ENCODE results near the gene RNF26. TPM values are rescaled to one million over a fixed set of nuclear protein-coding genes. Genes with fewer than 3 reads are reported as not detected.

RNF26 gene
- total and polyA plus RNA-seq, 2 of the 4 experiments (the other 2 are of a cell fraction): 3.4 to 36.7 TPM

DNA sequence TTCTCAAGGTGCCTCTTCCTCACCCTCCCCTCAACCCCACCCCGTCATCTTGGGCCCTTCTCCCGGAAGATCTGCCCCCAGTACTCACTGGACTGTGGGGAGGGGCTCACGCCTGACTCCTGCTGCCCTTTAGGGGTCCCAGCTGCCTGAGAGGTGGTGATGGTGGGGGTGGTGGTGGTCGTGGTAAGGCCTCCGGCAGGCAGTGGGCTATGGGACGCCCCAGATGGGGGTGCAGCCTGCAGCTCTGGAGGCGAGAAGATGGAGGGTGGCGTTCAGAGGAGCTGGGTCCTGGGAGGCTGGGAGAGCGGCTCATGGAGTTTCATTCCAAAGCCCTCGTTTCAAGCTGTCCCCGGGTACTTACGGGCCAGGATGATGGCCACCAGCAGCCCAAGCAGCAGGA is 11.4 kb downstream of the RNF26 start:
- ChIA-PET POLR2A (ENCODE audit: unreplicated experiment) (no interaction called here), CTCF (no interaction called here)
- Histone ChIP-seq H3K9me3 (ENCODE audit: control insufficient read depth, insufficient read depth, low read length) (no peaks in the 10 kb centered on the region), H3K4me1 (ENCODE audit: control insufficient read depth, insufficient read depth, low read length) (peaks cover 3% of the 10 kb centered on the region; the same call in 1 of the 2 replicates), H3K9ac (ENCODE audit: low read depth, low read length) (no peak overlapping the region), H3K79me1 (ENCODE audit: low read depth in 1 of 2, low read length in 2 of 2) (peaks cover 0 to 4% of the 10 kb centered on the region in 2 experiments; a peak in 1 of 4 replicates), H3K27me3 (ENCODE audit: control insufficient read depth, insufficient read depth, low read length) (peaks cover 33% of the 10 kb centered on the region), H3K14ac (replicated peaks; ENCODE audit: low read depth, low read length) (no peak overlapping the region), H2AK5ac (ENCODE audit: low read depth, low read length) (no peak overlapping the region; the same call in 1 of the 2 replicates), H3K36me3 (ENCODE audit: control insufficient read depth, insufficient read depth, low read length) (no peaks in the 10 kb centered on the region), H2BK120ac (ENCODE audit: low read depth, low read length) (no peak overlapping the region), H3K4ac (ENCODE audit: low read depth, low read length) (no peak overlapping the region), H3K9me1 (ENCODE audit: insufficient read depth, low read length) (no peaks in the 10 kb centered on the region), H3K56ac (ENCODE audit: extremely low read depth, insufficient read depth, low read length) (no peak overlapping the region), H2AFZ (replicated peaks; ENCODE audit: low read length, poor library complexity) (no peak overlapping the region), H4K5ac (ENCODE audit: low read depth, low read length) (no peak overlapping the region), H3K18ac (ENCODE audit: low read depth, low read length) (no peak overlapping the region), H2BK5ac (ENCODE audit: low read depth, low read length, poor library complexity, severe bottlenecking) (no peak overlapping the region), H2BK20ac (ENCODE audit: low read depth, low read length) (no peak overlapping the region), H4K8ac (ENCODE audit: low read depth in 2 of 2, low read length in 2 of 2) (no peak overlapping the region), H3K27ac (ENCODE audit: insufficient read depth, low read length) (no peak overlapping the region), H2BK15ac (ENCODE audit: low read depth, low read length) (no peak overlapping the region), H3K4me3 (ENCODE audit: insufficient read depth, low read depth, low read length) (no peak overlapping the region), H3K23ac (ENCODE audit: low read depth, low read length) (no peak overlapping the region), H3K4me2 (ENCODE audit: low read depth, low read length) (no peak overlapping the region), H2AK9ac (replicated peaks; ENCODE audit: low read depth, low read length, poor library complexity) (no peak overlapping the region), H4K20me1 (ENCODE audit: insufficient read depth, low read length) (no peaks in the 10 kb centered on the region), H4K91ac (ENCODE audit: insufficient read depth, low read depth, low read length) (no peak overlapping the region)
- DNase-seq (no peak), ATAC-seq (ENCODE audit: low read depth) (no peak)
- dilution Hi-C loops (cut with HindIII; ENCODE audit: low sequenced_read_pairs, unreplicated experiment): no loop called here
- BruUV-seq (replicated peaks): no TSS peak
- intact Hi-C loops (cut with micrococcal nuclease): no loop called here
- 69% methylated on average over 5 of the region's 12 CpGs; no CpG with 5 or more reads in 1 of the 2 experiments for WGBS, 2 experiments (ENCODE audit: extremely low coverage in 2 of 2, insufficient read length in 1 of 2)
- in situ Hi-C loops (cut with MboI; ENCODE audit: low sequenced_read_pairs): no loop called here
- TF ChIP-seq CHD1 (IDR thresholded peaks at IDR 0.05; ENCODE audit: low read depth, low read length): no peak
- no peak for TF ChIP-seq RCOR1 (IDR thresholded peaks at IDR 0.05; ENCODE audit: insufficient replicate concordance, low read length)
- no peak for TF ChIP-seq SMC3 (IDR thresholded peaks at IDR 0.05; ENCODE audit: low read depth, low read length)
- no peak for TF ChIP-seq MXI1 (IDR thresholded peaks at IDR 0.05; ENCODE audit: borderline replicate concordance, low read depth, low read length)
- no peak for TF ChIP-seq MAZ (IDR thresholded peaks at IDR 0.05; ENCODE audit: borderline replicate concordance, low read depth, low read length)
- no peak for TF ChIP-seq MAFK (IDR thresholded peaks at IDR 0.05; ENCODE audit: low read depth, low read length)
- TF ChIP-seq, protein P1, sequence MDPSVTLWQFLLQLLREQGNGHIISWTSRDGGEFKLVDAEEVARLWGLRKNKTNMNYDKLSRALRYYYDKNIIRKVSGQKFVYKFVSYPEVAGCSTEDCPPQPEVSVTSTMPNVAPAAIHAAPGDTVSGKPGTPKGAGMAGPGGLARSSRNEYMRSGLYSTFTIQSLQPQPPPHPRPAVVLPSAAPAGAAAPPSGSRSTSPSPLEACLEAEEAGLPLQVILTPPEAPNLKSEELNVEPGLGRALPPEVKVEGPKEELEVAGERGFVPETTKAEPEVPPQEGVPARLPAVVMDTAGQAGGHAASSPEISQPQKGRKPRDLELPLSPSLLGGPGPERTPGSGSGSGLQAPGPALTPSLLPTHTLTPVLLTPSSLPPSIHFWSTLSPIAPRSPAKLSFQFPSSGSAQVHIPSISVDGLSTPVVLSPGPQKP (IDR thresholded peaks at IDR 0.05; ENCODE audit: borderline replicate concordance, low read depth, low read length): no peak
- TF ChIP-seq RAD21 (IDR thresholded peaks at IDR 0.05; ENCODE audit: low read length): no peak
- TF ChIP-seq, protein P2, sequence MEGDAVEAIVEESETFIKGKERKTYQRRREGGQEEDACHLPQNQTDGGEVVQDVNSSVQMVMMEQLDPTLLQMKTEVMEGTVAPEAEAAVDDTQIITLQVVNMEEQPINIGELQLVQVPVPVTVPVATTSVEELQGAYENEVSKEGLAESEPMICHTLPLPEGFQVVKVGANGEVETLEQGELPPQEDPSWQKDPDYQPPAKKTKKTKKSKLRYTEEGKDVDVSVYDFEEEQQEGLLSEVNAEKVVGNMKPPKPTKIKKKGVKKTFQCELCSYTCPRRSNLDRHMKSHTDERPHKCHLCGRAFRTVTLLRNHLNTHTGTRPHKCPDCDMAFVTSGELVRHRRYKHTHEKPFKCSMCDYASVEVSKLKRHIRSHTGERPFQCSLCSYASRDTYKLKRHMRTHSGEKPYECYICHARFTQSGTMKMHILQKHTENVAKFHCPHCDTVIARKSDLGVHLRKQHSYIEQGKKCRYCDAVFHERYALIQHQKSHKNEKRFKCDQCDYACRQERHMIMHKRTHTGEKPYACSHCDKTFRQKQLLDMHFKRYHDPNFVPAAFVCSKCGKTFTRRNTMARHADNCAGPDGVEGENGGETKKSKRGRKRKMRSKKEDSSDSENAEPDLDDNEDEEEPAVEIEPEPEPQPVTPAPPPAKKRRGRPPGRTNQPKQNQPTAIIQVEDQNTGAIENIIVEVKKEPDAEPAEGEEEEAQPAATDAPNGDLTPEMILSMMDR (conservative IDR thresholded peaks at IDR 0.05; ENCODE audit: low read depth, low read length): no peak
- TF ChIP-seq NFE2L2 (IDR thresholded peaks at IDR 0.05; ENCODE audit: low read depth, low read length): no peak
- TF ChIP-seq FOS (IDR thresholded peaks at IDR 0.05; ENCODE audit: low read depth, low read length): no peak
- no peak for TF ChIP-seq BHLHE40 (IDR thresholded peaks at IDR 0.05; ENCODE audit: low read depth, low read length)
- TF ChIP-seq CEBPB (IDR thresholded peaks at IDR 0.05; ENCODE audit: low read depth, low read length): no peak

Data from IMR-90 (cell line).